ENCODE results near the gene METTL4.

METTL4 gene

GRCh38 chr18:2559249-2559648, 12.1 kb downstream of the METTL4 start:
- Histone ChIP-seq H3K4me1 (ENCODE audit: control insufficient read depth, low read length) (no peaks in the 10 kb centered on the region), H3F3A (ENCODE audit: control insufficient read depth, insufficient read depth) (no peaks in the 10 kb centered on the region), H3K79me2 (ENCODE audit: control insufficient read depth, low read length) (no peaks in the 10 kb centered on the region), H4K20me1 (ENCODE audit: control insufficient read depth, insufficient read depth, low read depth, low read length) (no peaks in the 10 kb centered on the region), H3K9me2 (replicated peaks; ENCODE audit: control insufficient read depth, low read length) (no peaks in the 10 kb centered on the region), H3K27ac (ENCODE audit: low read depth, low read length) (no peak overlapping the region), H3K4me2 (ENCODE audit: low read length) (no peak overlapping the region), H3K4me3 (ENCODE audit: low read length) (no peak overlapping the region), H3K9me3 (ENCODE audit: control insufficient read depth, insufficient read depth, low read length) (no peaks in the 10 kb centered on the region), H3K36me3 (ENCODE audit: control insufficient read depth, low read length) (peaks cover 5% of the 10 kb centered on the region; the same call in 1 of the 2 replicates), H3K27me3 (ENCODE audit: control insufficient read depth, low read length) (no peaks in the 10 kb centered on the region)
- TF ChIP-seq EZH2phosphoT487 (IDR thresholded peaks at IDR 0.05; ENCODE audit: borderline replicate concordance, low read length) (no peak), CTCF (IDR thresholded peaks at IDR 0.05; ENCODE audit: low read depth, low read length, poor library complexity, severe bottlenecking) (no peak)

- TF ChIP-seq CTCF (IDR thresholded peaks at IDR 0.05; ENCODE audit: low read depth, low read length, poor library complexity, severe bottlenecking) (no peak), EZH2phosphoT487 (IDR thresholded peaks at IDR 0.05; ENCODE audit: borderline replicate concordance, low read length) (no peak)
- H3K27me3 ChIP-seq (ENCODE audit: control insufficient read depth, low read length) = no peaks in the 10 kb centered on the region
- H3K27ac ChIP-seq (ENCODE audit: low read depth, low read length) = no peak overlapping the region
- H3K4me3 ChIP-seq (ENCODE audit: low read length) = no peak overlapping the region
- no peaks in the 10 kb centered on the region for H3F3A ChIP-seq (ENCODE audit: control insufficient read depth, insufficient read depth)
- no peaks in the 10 kb centered on the region for H3K9me3 ChIP-seq (ENCODE audit: control insufficient read depth, insufficient read depth, low read length)
- peaks cover 4% of the 10 kb centered on the region; the same call in 1 of the 2 replicates for H3K36me3 ChIP-seq (ENCODE audit: control insufficient read depth, low read length)
- H3K9me2 ChIP-seq (replicated peaks; ENCODE audit: control insufficient read depth, low read length) = no peaks in the 10 kb centered on the region
- no peaks in the 10 kb centered on the region for H3K4me1 ChIP-seq (ENCODE audit: control insufficient read depth, low read length)
- H3K4me2 ChIP-seq (ENCODE audit: low read length) = no peak overlapping the region
- no peaks in the 10 kb centered on the region for H4K20me1 ChIP-seq (ENCODE audit: control insufficient read depth, insufficient read depth, low read depth, low read length)
- H3K79me2 ChIP-seq (ENCODE audit: control insufficient read depth, low read length) = no peaks in the 10 kb centered on the region
Observed at GRCh38 chr18:2557536-2557935, 13.8 kb downstream of the METTL4 start.

GRCh38 chr18:2555895-2556294, 15.4 kb downstream of the METTL4 start:
- no peak for TF ChIP-seq CTCF (IDR thresholded peaks at IDR 0.05; ENCODE audit: low read depth, low read length, poor library complexity, severe bottlenecking)
- TF ChIP-seq EZH2phosphoT487 (IDR thresholded peaks at IDR 0.05; ENCODE audit: borderline replicate concordance, low read length) = no peak
- H3K9me3 ChIP-seq (ENCODE audit: control insufficient read depth, insufficient read depth, low read length) = no peaks in the 10 kb centered on the region

More at GRCh38 chr18:2555895-2556294, 15.4 kb downstream of the METTL4 start:
- no peaks in the 10 kb centered on the region for H3K9me2 ChIP-seq (replicated peaks; ENCODE audit: control insufficient read depth, low read length)
- no peak overlapping the region for H3K4me2 ChIP-seq (ENCODE audit: low read length)
- H3F3A ChIP-seq (ENCODE audit: control insufficient read depth, insufficient read depth) = no peaks in the 10 kb centered on the region
- H4K20me1 ChIP-seq (ENCODE audit: control insufficient read depth, insufficient read depth, low read depth, low read length) = no peaks in the 10 kb centered on the region
- H3K27ac ChIP-seq (ENCODE audit: low read depth, low read length) = no peak overlapping the region
- H3K79me2 ChIP-seq (ENCODE audit: control insufficient read depth, low read length) = no peaks in the 10 kb centered on the region
- no peaks in the 10 kb centered on the region for H3K4me1 ChIP-seq (ENCODE audit: control insufficient read depth, low read length)
- no peak overlapping the region for H3K4me3 ChIP-seq (ENCODE audit: low read length)
- no peaks in the 10 kb centered on the region for H3K36me3 ChIP-seq (ENCODE audit: control insufficient read depth, low read length)
- no peaks in the 10 kb centered on the region for H3K27me3 ChIP-seq (ENCODE audit: control insufficient read depth, low read length)

Measured in DOHH2 (cell line).